Cardiac muscle cell (in vitro differentiated cells and primary cell): Measurements from ENCODE around the gene MPP1. TPM values are rescaled to one million over a fixed set of nuclear protein-coding genes. Genes with fewer than 3 reads are reported as not detected.

Source experiments
- DNase-seq, 2 donors: peaks; one replicate each; pipeline versions ENCODE4 v3.0.0 to v3.0.0-alpha.2; 2010 to 2017; ENCODE audit warnings: low read depth in 1 of 2, low spot score in 1 of 2
- H3K27ac ChIP-seq: fragments of 200-600 bp; sonication (generic); 2 replicates; pipeline ENCODE4 v1.5.1; 2016
- H3K27me3 ChIP-seq: fragments of 200-600 bp; sonication (generic); 2 replicates; pipeline ENCODE4 v1.6.0; 2016; ENCODE audit warnings: control low read depth
- H3K36me3 ChIP-seq: fragments of 200-600 bp; sonication (generic); 2 replicates; pipeline ENCODE4 v1.5.1; 2016; ENCODE audit warnings: control low read depth
- H3K4me1 ChIP-seq: fragments of 200-600 bp; sonication (generic); 2 replicates; pipeline ENCODE4 v1.8.1; 2017; ENCODE audit warnings: low read depth, mild to moderate bottlenecking, mixed run types
- H3K4me3 ChIP-seq: fragments of 200-600 bp; sonication (generic); 2 replicates; pipeline ENCODE4 v1.5.1; 2016; ENCODE audit warnings: mild to moderate bottlenecking
- H3K9me3 ChIP-seq: fragments of 200-600 bp; sonication (generic); 2 replicates; pipeline ENCODE4 v1.5.1; 2017; ENCODE audit warnings: low read depth, mild to moderate bottlenecking, control low read depth
- CTCF ChIP-seq: IDR thresholded peaks from 2 replicates; pipeline ENCODE4 v1.5.1; 2012; ENCODE audit warnings: low read depth, mild to moderate bottlenecking, low read length
- polyA plus RNA-seq: library from polyadenylated mRNA; unstranded; fragments of >200 nt; fragmentation: Nextera tagmentation; extraction: Ambion mirVana; gene quantifications from 2 replicates; pipeline ENCODE4 v1.2.1, GENCODE V29; 2016
- total RNA-seq: library from RNA; depleted of rRNA; stranded (reverse); fragments of >200 nt; gene quantifications from 2 replicates; pipeline ENCODE4 v1.2.3, GENCODE V29; 2016

Gene MPP1
- total and polyA plus RNA-seq, 2 experiments from 2014 or later, result 22.5 to 28.5 TPM

GRCh38 chrX:154805696-154806091, 409 bp upstream of the MPP1 start:
- no peaks in the 10 kb centered on the region for H3K9me3 ChIP-seq
- H3K27me3 ChIP-seq, result no peaks in the 10 kb centered on the region
- no peak overlapping the region for H3K27ac ChIP-seq
- no peak for TF ChIP-seq CTCF
- H3K4me1 ChIP-seq, result no peaks in the 10 kb centered on the region
- peak overlapping the region; percentile 70 for H3K4me3 ChIP-seq
- no peaks in the 10 kb centered on the region for H3K36me3 ChIP-seq
- DNase-seq, result peak in 1 of 2 donors; percentile 51

GRCh38 chrX:154804261-154804956, 876 bp downstream of the MPP1 start:
- no peak for TF ChIP-seq CTCF
- Histone ChIP-seq H3K36me3 (no peaks in the 10 kb centered on the region), H3K9me3 (no peaks in the 10 kb centered on the region), H3K4me1 (no peaks in the 10 kb centered on the region), H3K27me3 (no peaks in the 10 kb centered on the region), H3K27ac (peak overlapping the region; percentile 73), H3K4me3 (peak overlapping the region; percentile 70)
- DNase-seq, result no peak

- Histone ChIP-seq H3K36me3 (no peaks in the 10 kb centered on the region), H3K27ac (no peak overlapping the region), H3K27me3 (no peaks in the 10 kb centered on the region), H3K4me1 (no peaks in the 10 kb centered on the region), H3K9me3 (no peaks in the 10 kb centered on the region), H3K4me3 (no peak overlapping the region)
- TF ChIP-seq CTCF, result no peak
- no peak for DNase-seq
Measured at GRCh38 chrX:154802947-154803346, 2.3 kb downstream of the MPP1 start.

- H3K4me3 ChIP-seq, result no peak overlapping the region
- H3K27ac ChIP-seq, result no peak overlapping the region
- TF ChIP-seq CTCF, result no peak
- no peaks in the 10 kb centered on the region for H3K4me1 ChIP-seq
- H3K9me3 ChIP-seq, result no peaks in the 10 kb centered on the region
- no peak for DNase-seq
- no peaks in the 10 kb centered on the region for H3K27me3 ChIP-seq
- no peaks in the 10 kb centered on the region for H3K36me3 ChIP-seq
Measured at GRCh38 chrX:154800478-154801210, 4.6 kb downstream of the MPP1 start.

GRCh38 chrX:154799556-154800348, 5.5 kb downstream of the MPP1 start:
- no peak for TF ChIP-seq CTCF
- peak in 1 of 2 donors; percentile 64 for DNase-seq

More at GRCh38 chrX:154799556-154800348, 5.5 kb downstream of the MPP1 start:
- H3K4me1 ChIP-seq, result no peaks in the 10 kb centered on the region
- H3K4me3 ChIP-seq, result no peak overlapping the region
- no peaks in the 10 kb centered on the region for H3K36me3 ChIP-seq
- H3K9me3 ChIP-seq, result no peaks in the 10 kb centered on the region
- no peaks in the 10 kb centered on the region for H3K27me3 ChIP-seq
- no peak overlapping the region for H3K27ac ChIP-seq
